OCI-LY7 (cell line): ENCODE measurements around the gene LRIG1. TPM values are rescaled to one million over a fixed set of nuclear protein-coding genes. Genes with fewer than 3 reads are reported as not detected.

ENCODE experiments used
- BruUV-seq: library from RNA; stranded (reverse); fragments of 400-500 nt; replicated peaks from 2 replicates; lab custom pipeline; 2021; lab: Mats Ljungman, UMichigan
- CTCF ChIA-PET: fragments of 300-600 bp; sonication (Branson Sonifier 250); formaldehyde crosslinking; loops from one replicate; lab custom pipeline; 2022; ENCODE audit warnings: antibody characterized with exemption; ENCODE audit not compliant: unreplicated experiment; lab: Charles Lee
- POLR2A ChIA-PET: fragments of 300-600 bp; sonication (Branson Sonifier 250); formaldehyde crosslinking; loops from one replicate; lab custom pipeline; 2022; ENCODE audit warnings: antibody characterized with exemption; lab: Charles Lee
- DNase-seq: peaks from one replicate; pipeline ENCODE4 v3.0.0-alpha.2; 2015; ENCODE audit warnings: low spot score
- H2AFZ ChIP-seq: fragments of 200-600 bp; sonication (generic), shearing (Covaris generic); 2 replicates; pipeline ENCODE4 v1.6.1; 2014; ENCODE audit warnings: mild to moderate bottlenecking, antibody characterized with exemption, low read length, moderate library complexity
- H3K27ac ChIP-seq: fragments of 200-600 bp; sonication (generic); 2 replicates; pipeline ENCODE4 v1.5.1; 2014; ENCODE audit warnings: mixed run types, low read depth, mild to moderate bottlenecking, moderate library complexity, low read length, inconsistent platforms; ENCODE audit not compliant: poor library complexity, severe bottlenecking
- H3K36me3 ChIP-seq: fragments of 200-600 bp; sonication (generic); 2 replicates; pipeline ENCODE4 v1.6.1; 2014; ENCODE audit warnings: mild to moderate bottlenecking, antibody characterized with exemption, low read length, moderate library complexity, mixed read lengths; ENCODE audit not compliant: insufficient read depth
- H3K4me1 ChIP-seq: fragments of 200-600 bp; sonication (generic); 2 replicates; pipeline ENCODE4 v1.5.1; 2014; ENCODE audit warnings: mild to moderate bottlenecking, low read length; ENCODE audit not compliant: insufficient read depth, poor library complexity, severe bottlenecking
- H3K4me2 ChIP-seq: fragments of 200-600 bp; sonication (generic); 2 replicates; pipeline ENCODE4 v1.6.1; 2014; ENCODE audit warnings: mild to moderate bottlenecking, low read length
- H3K4me3 ChIP-seq: fragments of 200-600 bp; sonication (generic); 2 replicates; pipeline ENCODE4 v1.5.1; 2014; ENCODE audit warnings: mild to moderate bottlenecking, low read depth, low read length; ENCODE audit not compliant: poor library complexity, severe bottlenecking
- H3K79me2 ChIP-seq: fragments of 200-600 bp; sonication (generic); 2 replicates; pipeline ENCODE4 v1.6.1; 2016; ENCODE audit warnings: low read depth, mild to moderate bottlenecking, low read length, moderate library complexity, mixed read lengths; ENCODE audit not compliant: insufficient read depth
- H3K9me2 ChIP-seq: fragments of 200-600 bp; sonication (generic); 2 replicates; pipeline ENCODE4 v1.6.1; 2016; ENCODE audit warnings: mild to moderate bottlenecking, low read length, mixed read lengths; ENCODE audit not compliant: insufficient read depth
- H3K9me3 ChIP-seq: fragments of 200-600 bp; sonication (generic); 2 replicates; pipeline ENCODE4 v1.6.1; 2014; ENCODE audit warnings: mild to moderate bottlenecking, mixed run types, low read length, mixed read lengths
- H4K20me1 ChIP-seq: fragments of 200-600 bp; sonication (generic); 2 replicates; pipeline ENCODE4 v1.6.1; 2014; ENCODE audit warnings: mild to moderate bottlenecking, antibody characterized with exemption, low read length, moderate library complexity, mixed read lengths; ENCODE audit not compliant: insufficient read depth
- CTCF ChIP-seq: fragments of 200-600 bp; sonication (generic); conservative IDR thresholded peaks from 2 replicates; pipeline ENCODE4 v1.5.1; 2014; ENCODE audit warnings: mild to moderate bottlenecking, antibody characterized with exemption, low read length, moderate library complexity, mixed read lengths
- EZH2phosphoT487 ChIP-seq: fragments of 200-600 bp; sonication (generic); IDR thresholded peaks from 2 replicates; pipeline ENCODE4 v1.6.1; 2018; ENCODE audit warnings: low read depth, borderline replicate concordance, mild to moderate bottlenecking, mixed run types, antibody characterized with exemption, low read length, moderate library complexity, mixed read lengths
- intact Hi-C: fragments of 100-400 bp; cut with micrococcal nuclease; formaldehyde crosslinking; loops from one replicate; pipeline ENCODE4 v1.10.0; 2022; ENCODE audit not compliant: unreplicated experiment
- total RNA-seq, 2 experiments: library from RNA; depleted of rRNA in 1 of 2; stranded (reverse); fragments of >200 nt in 1 of 2; shearing (Covaris generic) in 1 of 2; gene quantifications; 2 replicates each; pipeline ENCODE4 v1.2.3, GENCODE V29; 2014 to 2022

LRIG1 gene
- total RNA-seq, 2 experiments from 2014 or later = 84.2 to 115 TPM

DNA sequence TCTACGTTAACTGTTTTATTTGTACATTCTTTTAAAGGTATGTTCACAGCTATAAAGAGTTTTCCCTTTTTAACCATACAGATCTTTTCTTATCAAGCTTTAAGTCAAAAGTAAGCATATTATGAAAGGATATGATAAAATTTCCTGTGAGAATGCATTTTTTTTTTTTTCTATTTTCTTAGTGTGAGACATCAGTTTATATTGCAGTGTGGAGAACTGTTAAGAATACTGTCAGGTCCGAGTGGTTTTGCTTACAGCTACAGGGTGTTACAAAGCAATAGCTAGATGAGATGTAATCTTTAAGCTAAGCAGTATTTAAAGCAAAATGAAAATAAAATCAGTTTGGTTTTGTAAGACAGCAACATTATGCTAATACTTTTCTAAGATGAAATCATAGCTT lies 146.8 kb downstream of the LRIG1 start:
- no peak overlapping the region for H3K4me3 ChIP-seq
- no peak overlapping the region for H3K4me2 ChIP-seq
- no peak for TF ChIP-seq EZH2phosphoT487
- no peak for TF ChIP-seq CTCF
- CTCF ChIA-PET = interaction anchor here (0.8 kb wide), 1 partner anchor 58 kb away, joined by 4 read pairs; no protein-coding TSS in a partner anchor
- no peaks in the 10 kb centered on the region for H3K36me3 ChIP-seq
- no peaks in the 10 kb centered on the region for H3K9me3 ChIP-seq
- no TSS peak for BruUV-seq
- intact Hi-C loops = no loop called here
- H4K20me1 ChIP-seq = no peaks in the 10 kb centered on the region
- no peak overlapping the region for H3K27ac ChIP-seq
- no peaks in the 10 kb centered on the region for H3K9me2 ChIP-seq
- H2AFZ ChIP-seq = no peak overlapping the region
- no peak for DNase-seq
- no peaks in the 10 kb centered on the region for H3K79me2 ChIP-seq
- POLR2A ChIA-PET = interaction anchor here (0.5 to 0.8 kb wide), 7 partner anchors 10 to 576 kb away, joined by 3 to 6 read pairs (median 4); no protein-coding TSS in a partner anchor
- no peaks in the 10 kb centered on the region for H3K4me1 ChIP-seq

DNA sequence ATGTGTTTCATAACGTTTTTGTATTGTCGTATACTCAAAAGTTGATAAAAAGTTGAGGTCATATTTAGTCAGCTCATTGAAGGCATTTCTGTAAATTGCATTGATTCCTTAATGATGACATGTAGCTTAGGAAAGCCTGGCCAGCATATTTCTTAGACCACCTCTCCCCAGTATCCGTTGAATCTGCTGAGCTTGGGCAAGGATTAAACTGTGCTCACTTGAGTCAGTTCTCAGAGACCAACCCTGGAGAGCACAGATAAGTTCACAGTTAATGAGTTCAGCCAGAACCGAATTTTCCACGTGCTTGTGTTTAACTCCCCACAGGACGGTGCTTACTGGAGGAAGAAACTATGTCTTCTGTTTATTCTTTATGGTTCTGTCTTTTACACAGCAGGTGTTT lies 147.3 kb downstream of the LRIG1 start:
- Histone ChIP-seq H3K4me3 (no peak overlapping the region), H3K36me3 (no peaks in the 10 kb centered on the region), H4K20me1 (no peaks in the 10 kb centered on the region), H3K9me3 (no peaks in the 10 kb centered on the region), H3K79me2 (no peaks in the 10 kb centered on the region), H3K4me1 (no peaks in the 10 kb centered on the region), H3K9me2 (no peaks in the 10 kb centered on the region), H2AFZ (no peak overlapping the region), H3K27ac (no peak overlapping the region), H3K4me2 (no peak overlapping the region)
- BruUV-seq = no TSS peak
- DNase-seq = no peak
- TF ChIP-seq EZH2phosphoT487 = no peak
- TF ChIP-seq CTCF = no peak
- intact Hi-C loops = no loop called here
- ChIA-PET CTCF (interaction anchor here (0.8 kb wide), 1 partner anchor 58 kb away, joined by 4 read pairs; no protein-coding TSS in a partner anchor), POLR2A (interaction anchor here (0.5 to 0.8 kb wide), 4 partner anchors 9 to 576 kb away, joined by 3 to 4 read pairs (median 4); no protein-coding TSS in a partner anchor)

- no peak overlapping the region for H2AFZ ChIP-seq
- no peak for DNase-seq
- no peaks in the 10 kb centered on the region for H3K9me3 ChIP-seq
- H3K4me1 ChIP-seq = no peaks in the 10 kb centered on the region
- POLR2A ChIA-PET = no interaction called here
- no peaks in the 10 kb centered on the region for H3K79me2 ChIP-seq
- H3K4me2 ChIP-seq = no peak overlapping the region
- no peaks in the 10 kb centered on the region for H3K9me2 ChIP-seq
- BruUV-seq = no TSS peak
- H3K27ac ChIP-seq = no peak overlapping the region
- intact Hi-C loops = no loop called here
- no peaks in the 10 kb centered on the region for H4K20me1 ChIP-seq
- H3K36me3 ChIP-seq = no peaks in the 10 kb centered on the region
- TF ChIP-seq EZH2phosphoT487 (no peak), CTCF (no peak)
- CTCF ChIA-PET = no interaction called here
- H3K4me3 ChIP-seq = no peak overlapping the region
Measured at GRCh38 chr3:66353039-66353438, 147.8 kb downstream of the LRIG1 start.
